ENCODE results near the gene JHY.

The JHY gene

GRCh38 chr11:123000721-123001120 lies 118.2 kb downstream of the JHY start:
- H3K4me3 ChIP-seq (ENCODE audit: low read depth in 1 of 2, low read length in 2 of 2) = no peak overlapping the region
- H3K27me3 ChIP-seq (ENCODE audit: insufficient read depth, low read length, poor library complexity) = no peaks in the 10 kb centered on the region
- TF ChIP-seq CTCF (IDR thresholded peaks at IDR 0.05; ENCODE audit: borderline replicate concordance, extremely low read depth, low read length, poor library complexity, severe bottlenecking) = no peak
- no peak for TF ChIP-seq EZH2 (IDR thresholded peaks at IDR 0.05; ENCODE audit: borderline replicate concordance, low read depth, low read length, severe bottlenecking)
- H3K9me3 ChIP-seq (ENCODE audit: insufficient read depth, low read length, severe bottlenecking) = no peaks in the 10 kb centered on the region
- no peaks in the 10 kb centered on the region for H3K36me3 ChIP-seq (ENCODE audit: insufficient read depth, low read length)
- H3K4me1 ChIP-seq (ENCODE audit: insufficient read depth, low read length) = no peaks in the 10 kb centered on the region
- no peaks in the 10 kb centered on the region for H4K20me1 ChIP-seq (ENCODE audit: insufficient read depth, low read length)
- H2AFZ ChIP-seq (ENCODE audit: low read depth, low read length) = no peak overlapping the region
- no peak overlapping the region for H3K27ac ChIP-seq (ENCODE audit: low read length)
- ATAC-seq (ENCODE audit: insufficient read depth, low read depth) (no peak), DNase-seq (no peak)
- H3K4me2 ChIP-seq (ENCODE audit: insufficient read depth, low read length) = no peak overlapping the region
- no peak overlapping the region for H3K9ac ChIP-seq (ENCODE audit: low read depth, low read length)
- no peaks in the 10 kb centered on the region for H3K79me2 ChIP-seq (ENCODE audit: insufficient read depth, low read length)

GRCh38 chr11:123006860-123007542 lies 124.4 kb downstream of the JHY start:
- Histone ChIP-seq H3K4me2 (ENCODE audit: insufficient read depth, low read length) (no peak overlapping the region), H3K36me3 (ENCODE audit: insufficient read depth, low read length) (no peaks in the 10 kb centered on the region), H3K9ac (ENCODE audit: low read depth, low read length) (no peak overlapping the region), H3K4me3 (ENCODE audit: low read depth in 1 of 2, low read length in 2 of 2) (no peak overlapping the region), H3K4me1 (ENCODE audit: insufficient read depth, low read length) (no peaks in the 10 kb centered on the region), H3K79me2 (ENCODE audit: insufficient read depth, low read length) (no peaks in the 10 kb centered on the region), H4K20me1 (ENCODE audit: insufficient read depth, low read length) (no peaks in the 10 kb centered on the region), H3K27ac (ENCODE audit: low read length) (no peak overlapping the region), H3K9me3 (ENCODE audit: insufficient read depth, low read length, severe bottlenecking) (no peaks in the 10 kb centered on the region), H2AFZ (ENCODE audit: low read depth, low read length) (no peak overlapping the region), H3K27me3 (ENCODE audit: insufficient read depth, low read length, poor library complexity) (peaks cover 10% of the 10 kb centered on the region)
- TF ChIP-seq EZH2 (IDR thresholded peaks at IDR 0.05; ENCODE audit: borderline replicate concordance, low read depth, low read length, severe bottlenecking) (no peak), CTCF (IDR thresholded peaks at IDR 0.05; ENCODE audit: borderline replicate concordance, extremely low read depth, low read length, poor library complexity, severe bottlenecking) (no peak)
- no peak for DNase-seq
- ATAC-seq (ENCODE audit: insufficient read depth, low read depth) = no peak

Data from DND-41 (cell line).